Measurements from ENCODE around the gene ANGPTL1.

Gene ANGPTL1

GRCh38 chr1:178910023-178910422, 39.1 kb upstream of the ANGPTL1 start:
- no peaks in the 10 kb centered on the region for H3K27me3 ChIP-seq
- no peak for DNase-seq
- no peaks in the 10 kb centered on the region for H3K4me1 ChIP-seq
- H3K4me3 ChIP-seq (ENCODE audit: low read depth, low read length) = no peak overlapping the region
- TF ChIP-seq, protein P1, sequence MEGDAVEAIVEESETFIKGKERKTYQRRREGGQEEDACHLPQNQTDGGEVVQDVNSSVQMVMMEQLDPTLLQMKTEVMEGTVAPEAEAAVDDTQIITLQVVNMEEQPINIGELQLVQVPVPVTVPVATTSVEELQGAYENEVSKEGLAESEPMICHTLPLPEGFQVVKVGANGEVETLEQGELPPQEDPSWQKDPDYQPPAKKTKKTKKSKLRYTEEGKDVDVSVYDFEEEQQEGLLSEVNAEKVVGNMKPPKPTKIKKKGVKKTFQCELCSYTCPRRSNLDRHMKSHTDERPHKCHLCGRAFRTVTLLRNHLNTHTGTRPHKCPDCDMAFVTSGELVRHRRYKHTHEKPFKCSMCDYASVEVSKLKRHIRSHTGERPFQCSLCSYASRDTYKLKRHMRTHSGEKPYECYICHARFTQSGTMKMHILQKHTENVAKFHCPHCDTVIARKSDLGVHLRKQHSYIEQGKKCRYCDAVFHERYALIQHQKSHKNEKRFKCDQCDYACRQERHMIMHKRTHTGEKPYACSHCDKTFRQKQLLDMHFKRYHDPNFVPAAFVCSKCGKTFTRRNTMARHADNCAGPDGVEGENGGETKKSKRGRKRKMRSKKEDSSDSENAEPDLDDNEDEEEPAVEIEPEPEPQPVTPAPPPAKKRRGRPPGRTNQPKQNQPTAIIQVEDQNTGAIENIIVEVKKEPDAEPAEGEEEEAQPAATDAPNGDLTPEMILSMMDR (IDR thresholded peaks at IDR 0.05; ENCODE audit: low read depth, low read length) = no peak
- no peaks in the 10 kb centered on the region for H3K36me3 ChIP-seq
- H3K9me3 ChIP-seq = no peaks in the 10 kb centered on the region

- no peak for DNase-seq
- H3K4me3 ChIP-seq (ENCODE audit: low read depth, low read length) = no peak overlapping the region
- TF ChIP-seq, protein P1 (IDR thresholded peaks at IDR 0.05; ENCODE audit: low read depth, low read length) = no peak
- no peaks in the 10 kb centered on the region for H3K4me1 ChIP-seq
- no peaks in the 10 kb centered on the region for H3K9me3 ChIP-seq
- no peaks in the 10 kb centered on the region for H3K36me3 ChIP-seq
- no peaks in the 10 kb centered on the region for H3K27me3 ChIP-seq
Measured at GRCh38 chr1:178908358-178908757, 37.5 kb upstream of the ANGPTL1 start.

DNA sequence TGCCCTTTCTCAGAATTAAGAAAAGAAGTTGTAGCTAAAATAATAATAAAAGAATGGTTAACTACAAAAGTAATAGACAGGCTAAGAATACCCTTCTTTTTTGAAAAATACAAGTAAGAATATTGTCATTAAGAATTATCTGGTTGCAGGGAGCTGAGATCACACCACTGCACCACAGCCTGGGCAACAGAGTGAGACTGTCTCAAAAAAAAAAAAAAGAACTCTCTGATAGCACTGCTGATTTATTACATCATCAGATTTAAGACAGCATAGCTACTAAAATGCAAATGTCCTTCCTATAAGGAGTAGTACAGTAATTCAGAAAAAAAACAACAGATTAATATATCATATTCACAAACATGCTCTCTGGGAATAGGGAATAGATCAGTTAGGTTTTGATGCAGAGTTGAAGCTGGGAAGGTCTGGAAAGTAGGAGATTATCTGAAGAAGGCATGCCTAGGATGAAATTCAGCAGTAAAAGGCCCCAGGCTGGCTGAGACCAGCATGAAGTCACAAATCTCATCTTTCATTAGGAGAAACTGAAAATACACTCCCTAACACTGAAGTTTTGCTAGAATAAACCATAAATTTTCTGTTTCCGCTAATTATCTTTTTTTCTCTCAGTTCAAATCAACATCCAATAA, 30.7 kb upstream of the ANGPTL1 start:
- Histone ChIP-seq H3K9me3 (no peaks in the 10 kb centered on the region), H3K27me3 (no peaks in the 10 kb centered on the region), H3K36me3 (no peaks in the 10 kb centered on the region), H3K4me1 (no peaks in the 10 kb centered on the region), H3K4me3 (ENCODE audit: low read depth, low read length) (no peak overlapping the region)
- TF ChIP-seq, protein P1 (IDR thresholded peaks at IDR 0.05; ENCODE audit: low read depth, low read length) = no peak
- no peak for DNase-seq

GRCh38 chr1:178899402-178899801, 28.5 kb upstream of the ANGPTL1 start:
- Histone ChIP-seq H3K9me3 (no peaks in the 10 kb centered on the region), H3K27me3 (no peaks in the 10 kb centered on the region), H3K36me3 (no peaks in the 10 kb centered on the region), H3K4me3 (ENCODE audit: low read depth, low read length) (no peak overlapping the region), H3K4me1 (no peaks in the 10 kb centered on the region)
- TF ChIP-seq, protein P1 (IDR thresholded peaks at IDR 0.05; ENCODE audit: low read depth, low read length) = no peak
- DNase-seq = no peak

- Histone ChIP-seq H3K36me3 (no peaks in the 10 kb centered on the region), H3K4me3 (ENCODE audit: low read depth, low read length) (no peak overlapping the region), H3K27me3 (no peaks in the 10 kb centered on the region), H3K9me3 (no peaks in the 10 kb centered on the region), H3K4me1 (no peaks in the 10 kb centered on the region)
- TF ChIP-seq, protein P1 (IDR thresholded peaks at IDR 0.05; ENCODE audit: low read depth, low read length) = no peak
- no peak for DNase-seq
Measured at GRCh38 chr1:178898401-178898800, 27.5 kb upstream of the ANGPTL1 start.

DNA sequence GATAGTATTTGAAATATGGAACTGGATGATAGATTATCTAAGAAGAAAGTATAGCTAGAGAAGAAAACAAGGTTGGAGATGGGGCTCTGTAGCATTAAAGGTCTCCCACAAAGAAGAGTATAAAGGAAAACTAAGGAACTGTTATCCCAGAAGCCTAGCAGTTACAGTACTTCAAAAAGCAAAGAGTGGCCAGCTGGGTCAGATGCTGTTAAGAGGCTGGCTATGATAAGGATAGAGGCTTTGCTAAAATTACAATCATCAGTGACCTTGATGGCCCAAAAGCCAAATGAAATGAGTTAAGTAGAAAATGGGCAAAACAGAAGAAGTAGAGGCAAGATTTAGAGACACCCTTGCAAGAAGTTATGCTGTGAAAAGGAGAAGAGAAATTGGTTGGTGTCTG, 25.1 kb upstream of the ANGPTL1 start:
- H3K27me3 ChIP-seq = 0 out of 2 replicates have a peak, but pooled peaks cover 3% of the 10 kb centered on the region
- no peak overlapping the region for H3K4me3 ChIP-seq (ENCODE audit: low read depth, low read length)
- no peaks in the 10 kb centered on the region for H3K9me3 ChIP-seq
- TF ChIP-seq, protein P1 (IDR thresholded peaks at IDR 0.05; ENCODE audit: low read depth, low read length) = no peak
- H3K36me3 ChIP-seq = no peaks in the 10 kb centered on the region
- no peaks in the 10 kb centered on the region for H3K4me1 ChIP-seq
- DNase-seq = no peak
